HG03521 (cell line): ENCODE measurements around the gene NAV3.

Experiments
- ATAC-seq: cut with Tn5 transposase; IDR thresholded peaks from one replicate; pipeline ENCODE4 v1.9.1; 2021; ENCODE audit warnings: mild to moderate bottlenecking, moderate library complexity; ENCODE audit not compliant: unreplicated experiment

NAV3 gene

GRCh38 chr12:78181544-78182162 is 351.0 kb downstream of the NAV3 start:
- no peak for ATAC-seq

GRCh38 chr12:78183824-78184223 is 353.1 kb downstream of the NAV3 start:
- ATAC-seq = no peak

- ATAC-seq = no peak
Observed at GRCh38 chr12:78185109-78185508, 354.4 kb downstream of the NAV3 start.

GRCh38 chr12:78185651-78186050 is 355.0 kb downstream of the NAV3 start:
- no peak for ATAC-seq

- ATAC-seq = no peak
Observed at GRCh38 chr12:78186670-78187069, 356.0 kb downstream of the NAV3 start.

- ATAC-seq = no peak
Observed at GRCh38 chr12:78187741-78188140, 357.0 kb downstream of the NAV3 start.

- ATAC-seq = no peak
Observed at GRCh38 chr12:78189656-78190055, 359.0 kb downstream of the NAV3 start.

- no peak for ATAC-seq
Observed at GRCh38 chr12:78191611-78192010, 360.9 kb downstream of the NAV3 start.

- no peak for ATAC-seq
Observed at GRCh38 chr12:78192979-78193378, 362.3 kb downstream of the NAV3 start.

- ATAC-seq = no peak
Observed at GRCh38 chr12:78194448-78194847, 363.8 kb downstream of the NAV3 start.

- ATAC-seq = no peak
Observed at GRCh38 chr12:78198896-78199295, 368.2 kb downstream of the NAV3 start.

- no peak for ATAC-seq
Observed at GRCh38 chr12:78199926-78200325, 369.2 kb downstream of the NAV3 start.

GRCh38 chr12:78204926-78205325 is 374.2 kb downstream of the NAV3 start:
- no peak for ATAC-seq

GRCh38 chr12:78208092-78208491 is 377.4 kb downstream of the NAV3 start:
- no peak for ATAC-seq

- no peak for ATAC-seq
Observed at GRCh38 chr12:78209846-78210505, 379.3 kb downstream of the NAV3 start.

GRCh38 chr12:78210506-78210860 is 379.8 kb downstream of the NAV3 start:
- ATAC-seq = no peak

- ATAC-seq = no peak
Observed at GRCh38 chr12:78210894-78211302, 380.2 kb downstream of the NAV3 start.

- ATAC-seq = no peak
Observed at GRCh38 chr12:78220811-78221210, 390.1 kb downstream of the NAV3 start.

GRCh38 chr12:78224154-78224553 is 393.5 kb downstream of the NAV3 start:
- ATAC-seq = no peak

- ATAC-seq = no peak
Observed at GRCh38 chr12:78226763-78227162, 396.1 kb downstream of the NAV3 start.

- ATAC-seq = peak; percentile 91
Observed at GRCh38 chr12:78229591-78230101, 399.0 kb downstream of the NAV3 start.

GRCh38 chr12:78232756-78233155 is 402.1 kb downstream of the NAV3 start:
- ATAC-seq = no peak

GRCh38 chr12:78236264-78236663 is 405.6 kb downstream of the NAV3 start:
- ATAC-seq = no peak
